Measurements from ENCODE around the gene RAD51. TPM values are rescaled to one million over a fixed set of nuclear protein-coding genes. Genes with fewer than 3 reads are reported as not detected.

RAD51 gene
- total RNA-seq, 4 donors from 2014 or later, result 1.1 to 31.6 (median 1.8) TPM

DNA sequence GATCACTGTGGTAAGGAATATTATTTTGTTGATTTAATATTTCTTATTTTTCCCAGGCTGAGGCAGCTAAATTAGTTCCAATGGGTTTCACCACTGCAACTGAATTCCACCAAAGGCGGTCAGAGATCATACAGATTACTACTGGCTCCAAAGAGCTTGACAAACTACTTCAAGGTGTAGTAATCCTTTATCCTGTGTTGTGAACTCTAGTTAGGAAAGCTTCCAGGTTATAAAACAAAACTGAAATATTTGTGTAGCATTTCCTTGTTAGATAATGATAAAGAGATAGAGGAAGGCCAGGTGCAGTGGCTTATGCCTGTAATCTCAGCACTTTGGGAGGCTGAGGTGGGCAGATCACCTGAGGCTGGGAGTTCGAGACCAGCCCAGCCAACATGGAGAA, 11.1 kb downstream of the RAD51 start:
- no peaks in the 10 kb centered on the region for H3K27me3 ChIP-seq
- no peak for DNase-seq
- H3K36me3 ChIP-seq, result no peaks in the 10 kb centered on the region
- H3K4me1 ChIP-seq, result peaks cover 0 to 20% (median 4%) of the 10 kb centered on the region in 4 donors
- intact Hi-C loops (cut with DNase I; ENCODE audit: low total_unique reads) (no loop called here), in situ Hi-C loops (cut with MboI; ENCODE audit: low pct_ligation_motif_present in 1 of 4, low pct_unique_long_range_greater_than_20kb in 1 of 4, low sequenced_read_pairs in 3 of 4) (no loop called here)
- no peak overlapping the region for H3K4me3 ChIP-seq
- no peaks in the 10 kb centered on the region for H3K9me3 ChIP-seq
- H3K27ac ChIP-seq, result peak overlapping the region; percentile 34 to 59 (median 46)
- 55 to 71% methylated on average over 1 to 2 of the region's 2 CpGs for WGBS, 2 donors (ENCODE audit: low coverage in 1 of 2)
- TF ChIP-seq POLR2A (IDR thresholded peaks at IDR 0.05) (no peak), POLR2AphosphoS5 (IDR thresholded peaks at IDR 0.05) (no peak), EP300 (IDR thresholded peaks at IDR 0.05; ENCODE audit: low read depth) (no peak)
- TF ChIP-seq, protein P1, sequence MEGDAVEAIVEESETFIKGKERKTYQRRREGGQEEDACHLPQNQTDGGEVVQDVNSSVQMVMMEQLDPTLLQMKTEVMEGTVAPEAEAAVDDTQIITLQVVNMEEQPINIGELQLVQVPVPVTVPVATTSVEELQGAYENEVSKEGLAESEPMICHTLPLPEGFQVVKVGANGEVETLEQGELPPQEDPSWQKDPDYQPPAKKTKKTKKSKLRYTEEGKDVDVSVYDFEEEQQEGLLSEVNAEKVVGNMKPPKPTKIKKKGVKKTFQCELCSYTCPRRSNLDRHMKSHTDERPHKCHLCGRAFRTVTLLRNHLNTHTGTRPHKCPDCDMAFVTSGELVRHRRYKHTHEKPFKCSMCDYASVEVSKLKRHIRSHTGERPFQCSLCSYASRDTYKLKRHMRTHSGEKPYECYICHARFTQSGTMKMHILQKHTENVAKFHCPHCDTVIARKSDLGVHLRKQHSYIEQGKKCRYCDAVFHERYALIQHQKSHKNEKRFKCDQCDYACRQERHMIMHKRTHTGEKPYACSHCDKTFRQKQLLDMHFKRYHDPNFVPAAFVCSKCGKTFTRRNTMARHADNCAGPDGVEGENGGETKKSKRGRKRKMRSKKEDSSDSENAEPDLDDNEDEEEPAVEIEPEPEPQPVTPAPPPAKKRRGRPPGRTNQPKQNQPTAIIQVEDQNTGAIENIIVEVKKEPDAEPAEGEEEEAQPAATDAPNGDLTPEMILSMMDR (IDR thresholded peaks at IDR 0.05), result no peak

- no peaks in the 10 kb centered on the region for H3K9me3 ChIP-seq
- intact Hi-C loops (cut with DNase I; ENCODE audit: low total_unique reads), result no loop called here
- no peaks in the 10 kb centered on the region for H3K27me3 ChIP-seq
- H3K4me1 ChIP-seq, result no peaks in the 10 kb centered on the region
- TF ChIP-seq, protein P1 (IDR thresholded peaks at IDR 0.05), result no peak
- TF ChIP-seq EP300 (IDR thresholded peaks at IDR 0.05; ENCODE audit: low read depth) (no peak), POLR2A (IDR thresholded peaks at IDR 0.05) (no peak), POLR2AphosphoS5 (IDR thresholded peaks at IDR 0.05) (no peak)
- no peak overlapping the region for H3K4me3 ChIP-seq
- H3K27ac ChIP-seq, result no peak overlapping the region
- DNase-seq, result no peak
- no peaks in the 10 kb centered on the region for H3K36me3 ChIP-seq
- in situ Hi-C loops (cut with MboI; ENCODE audit: low pct_ligation_motif_present in 1 of 4, low pct_unique_long_range_greater_than_20kb in 1 of 4, low sequenced_read_pairs in 3 of 4), result no loop called here
- WGBS, 2 donors (ENCODE audit: low coverage in 1 of 2), result 49 to 92% methylated on average over 2 of the region's 2 CpGs
Measured at GRCh38 chr15:40714144-40714543, 19.2 kb downstream of the RAD51 start.

DNA sequence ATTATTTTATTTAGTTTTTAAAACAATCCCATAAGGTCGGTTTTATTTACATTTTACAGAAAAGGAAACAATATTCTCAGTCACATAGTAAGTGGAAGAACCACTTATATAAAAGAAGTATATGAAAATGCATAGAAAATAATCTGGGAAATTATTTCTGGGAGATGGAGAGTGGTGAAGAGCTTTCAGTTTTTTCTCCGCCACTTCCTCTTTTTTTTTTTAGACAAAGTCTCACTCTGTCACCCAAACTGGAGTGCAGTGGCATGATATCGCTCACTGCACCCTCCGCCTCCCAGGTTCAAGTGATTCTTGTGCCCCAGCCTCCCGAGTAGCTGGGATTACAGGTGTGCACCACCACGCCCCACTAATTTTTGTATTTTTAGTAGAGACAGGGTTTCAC, 21.2 kb downstream of the RAD51 start:
- Histone ChIP-seq H3K27me3 (no peaks in the 10 kb centered on the region), H3K4me3 (no peak overlapping the region), H3K27ac (no peak overlapping the region), H3K36me3 (no peaks in the 10 kb centered on the region), H3K4me1 (no peaks in the 10 kb centered on the region), H3K9me3 (no peaks in the 10 kb centered on the region)
- in situ Hi-C loops (cut with MboI; ENCODE audit: low pct_ligation_motif_present in 1 of 4, low pct_unique_long_range_greater_than_20kb in 1 of 4, low sequenced_read_pairs in 3 of 4) (no loop called here), intact Hi-C loops (cut with DNase I; ENCODE audit: low total_unique reads) (no loop called here)
- TF ChIP-seq, protein P1 (IDR thresholded peaks at IDR 0.05), result no peak
- TF ChIP-seq POLR2AphosphoS5 (IDR thresholded peaks at IDR 0.05) (no peak), EP300 (IDR thresholded peaks at IDR 0.05; ENCODE audit: low read depth) (no peak), POLR2A (IDR thresholded peaks at IDR 0.05) (no peak)
- WGBS, 2 donors (ENCODE audit: low coverage in 1 of 2), result 75 to 84% methylated on average over 3 to 6 of the region's 6 CpGs
- no peak for DNase-seq

DNA sequence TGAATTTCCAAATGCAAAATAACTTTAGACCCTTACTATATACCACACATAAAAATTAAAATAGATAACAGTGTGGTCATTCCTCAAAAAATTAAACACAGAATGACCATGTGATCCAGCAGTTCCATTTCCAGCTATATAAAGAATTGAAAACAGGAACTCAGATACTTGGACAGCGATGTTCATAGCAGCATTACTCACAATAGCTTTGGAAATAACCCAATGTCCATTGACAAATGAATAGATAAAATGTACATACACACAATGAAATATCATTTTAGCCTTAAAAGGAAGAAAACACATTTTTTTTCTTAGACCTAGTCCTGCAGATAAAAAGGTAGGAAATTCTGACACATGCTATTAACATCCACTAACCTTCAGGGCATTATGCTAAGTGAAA, 26.7 kb downstream of the RAD51 start:
- Histone ChIP-seq H3K27me3 (no peaks in the 10 kb centered on the region), H3K36me3 (no peaks in the 10 kb centered on the region), H3K27ac (no peak overlapping the region), H3K4me3 (no peak overlapping the region), H3K9me3 (no peaks in the 10 kb centered on the region), H3K4me1 (no peaks in the 10 kb centered on the region)
- WGBS, 2 donors (ENCODE audit: low coverage in 1 of 2), result 86% methylated on average over 1 of the region's 1 CpG; no CpG with 5 or more reads in 1 of the 2 donors
- in situ Hi-C loops (cut with MboI; ENCODE audit: low pct_ligation_motif_present in 1 of 4, low pct_unique_long_range_greater_than_20kb in 1 of 4, low sequenced_read_pairs in 3 of 4), result no loop called here
- intact Hi-C loops (cut with DNase I; ENCODE audit: low total_unique reads), result no loop called here
- no peak for DNase-seq
- TF ChIP-seq POLR2A (IDR thresholded peaks at IDR 0.05) (no peak), POLR2AphosphoS5 (IDR thresholded peaks at IDR 0.05) (no peak), EP300 (IDR thresholded peaks at IDR 0.05; ENCODE audit: low read depth) (no peak)
- TF ChIP-seq, protein P1 (IDR thresholded peaks at IDR 0.05), result no peak
